Measurements from ENCODE around the gene CFAP46.

GRCh38 chr10:132764108-132764507, 178.3 kb downstream of the CFAP46 start:
- TF ChIP-seq CTCF (IDR thresholded peaks at IDR 0.05; ENCODE audit: low read depth, low read length, missing input control) = no peak
- TF ChIP-seq RAD21 (IDR thresholded peaks at IDR 0.05) = no peak
- TF ChIP-seq MAX (IDR thresholded peaks at IDR 0.05) = no peak
- no peak for TF ChIP-seq RXRA (IDR thresholded peaks at IDR 0.05)
- TF ChIP-seq FOXA1 (IDR thresholded peaks at IDR 0.05) = no peak

Data from liver (tissue), 3 donors.